ENCODE results near the gene FRRS1.

DNA sequence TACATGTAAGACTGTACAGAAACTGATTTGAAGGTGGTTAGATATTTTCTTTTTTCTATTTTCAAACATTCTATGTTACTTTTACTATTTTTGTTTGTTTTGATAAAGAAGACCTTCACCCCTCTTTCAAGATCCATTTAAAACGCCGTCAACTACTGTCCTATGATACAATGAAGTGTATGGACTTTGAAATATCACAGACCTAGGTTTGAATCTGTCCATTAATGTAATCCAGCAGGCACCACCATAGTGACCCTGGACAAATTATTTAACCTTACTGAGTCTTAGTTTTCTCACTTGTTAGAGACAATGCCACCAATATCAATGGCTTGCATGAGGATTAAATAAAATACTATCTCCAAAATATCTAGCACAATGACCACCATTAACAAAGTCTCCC is 2.0 kb downstream of the FRRS1 start:
- TF ChIP-seq, protein P1, sequence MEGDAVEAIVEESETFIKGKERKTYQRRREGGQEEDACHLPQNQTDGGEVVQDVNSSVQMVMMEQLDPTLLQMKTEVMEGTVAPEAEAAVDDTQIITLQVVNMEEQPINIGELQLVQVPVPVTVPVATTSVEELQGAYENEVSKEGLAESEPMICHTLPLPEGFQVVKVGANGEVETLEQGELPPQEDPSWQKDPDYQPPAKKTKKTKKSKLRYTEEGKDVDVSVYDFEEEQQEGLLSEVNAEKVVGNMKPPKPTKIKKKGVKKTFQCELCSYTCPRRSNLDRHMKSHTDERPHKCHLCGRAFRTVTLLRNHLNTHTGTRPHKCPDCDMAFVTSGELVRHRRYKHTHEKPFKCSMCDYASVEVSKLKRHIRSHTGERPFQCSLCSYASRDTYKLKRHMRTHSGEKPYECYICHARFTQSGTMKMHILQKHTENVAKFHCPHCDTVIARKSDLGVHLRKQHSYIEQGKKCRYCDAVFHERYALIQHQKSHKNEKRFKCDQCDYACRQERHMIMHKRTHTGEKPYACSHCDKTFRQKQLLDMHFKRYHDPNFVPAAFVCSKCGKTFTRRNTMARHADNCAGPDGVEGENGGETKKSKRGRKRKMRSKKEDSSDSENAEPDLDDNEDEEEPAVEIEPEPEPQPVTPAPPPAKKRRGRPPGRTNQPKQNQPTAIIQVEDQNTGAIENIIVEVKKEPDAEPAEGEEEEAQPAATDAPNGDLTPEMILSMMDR (IDR thresholded peaks at IDR 0.05), result no peak
- no peak for TF ChIP-seq POLR2A (IDR thresholded peaks at IDR 0.05)
